ENCODE measurements around the gene KCTD21. TPM values are rescaled to one million over a fixed set of nuclear protein-coding genes. Genes with fewer than 3 reads are reported as not detected.

KCTD21 gene
- total and polyA plus RNA-seq, 2 of the 4 experiments (the other 2 are of a cell fraction) = 12.2 to 12.5 TPM

DNA sequence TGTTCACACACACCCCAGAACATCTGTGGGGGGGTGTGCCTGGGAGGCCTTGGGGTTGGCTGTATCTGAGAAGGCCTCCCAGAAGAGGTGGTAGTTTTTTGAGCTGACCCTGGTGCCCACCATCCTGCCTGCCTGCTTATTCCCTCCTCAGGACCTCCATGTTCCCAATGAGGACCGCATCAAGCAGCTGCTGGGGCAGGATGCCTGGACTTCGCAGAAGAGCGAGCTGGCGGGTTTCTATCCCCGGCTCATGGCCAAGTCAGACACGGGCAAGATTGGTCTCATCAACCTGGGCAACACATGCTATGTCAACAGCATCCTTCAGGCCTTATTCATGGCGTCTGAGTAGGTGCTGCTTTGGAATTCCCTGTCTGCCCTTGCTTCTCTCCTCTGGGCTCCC lies 17.3 kb upstream of the KCTD21 start:
- Histone ChIP-seq H4K20me1 (ENCODE audit: insufficient read depth, low read length) (peaks cover 6% of the 10 kb centered on the region), H3K4ac (ENCODE audit: low read depth, low read length) (no peak overlapping the region)
- 100% methylated on average over 2 of the region's 7 CpGs; no CpG with 5 or more reads in 1 of the 2 experiments for WGBS, 2 experiments (ENCODE audit: extremely low coverage in 2 of 2, insufficient read length in 1 of 2)

More for the DNA sequence above, 17.3 kb upstream of the KCTD21 start:
- dilution Hi-C loops (cut with HindIII; ENCODE audit: low sequenced_read_pairs, unreplicated experiment) = no loop called here
- H3K4me1 ChIP-seq (ENCODE audit: control insufficient read depth, insufficient read depth, low read length) = peaks cover 11% of the 10 kb centered on the region; the same call in 1 of the 2 replicates
- BruUV-seq (replicated peaks) = no TSS peak
- no peak overlapping the region for H3K14ac ChIP-seq (replicated peaks; ENCODE audit: low read depth, low read length)
- no peak overlapping the region for H3K9ac ChIP-seq (ENCODE audit: low read depth, low read length)
- H3K9me1 ChIP-seq (ENCODE audit: insufficient read depth, low read length) = peaks cover 12% of the 10 kb centered on the region
- no peak overlapping the region for H2BK20ac ChIP-seq (ENCODE audit: low read depth, low read length)
- intact Hi-C loops (cut with micrococcal nuclease) = no loop called here
- no peak overlapping the region for H4K8ac ChIP-seq (ENCODE audit: low read depth in 2 of 2, low read length in 2 of 2)
- no peak overlapping the region for H3K27ac ChIP-seq (ENCODE audit: insufficient read depth, low read length)
- in situ Hi-C loops (cut with MboI; ENCODE audit: low sequenced_read_pairs) = no loop called here
- no peak overlapping the region for H2AFZ ChIP-seq (replicated peaks; ENCODE audit: low read length, poor library complexity)
- ChIA-PET POLR2A (ENCODE audit: unreplicated experiment) (no interaction called here), CTCF (no interaction called here)
- H3K23ac ChIP-seq (ENCODE audit: low read depth, low read length) = no peak overlapping the region
- H3K27me3 ChIP-seq (ENCODE audit: control insufficient read depth, insufficient read depth, low read length) = no peaks in the 10 kb centered on the region
- no peak overlapping the region for H2AK5ac ChIP-seq (ENCODE audit: low read depth, low read length)
- no peak overlapping the region for H3K4me3 ChIP-seq (ENCODE audit: insufficient read depth, low read depth, low read length)
- H2BK120ac ChIP-seq (ENCODE audit: low read depth, low read length) = no peak overlapping the region
- no peak overlapping the region for H2BK5ac ChIP-seq (ENCODE audit: low read depth, low read length, poor library complexity, severe bottlenecking)
- peaks cover 6 to 28% of the 10 kb centered on the region in 2 experiments for H3K79me1 ChIP-seq (ENCODE audit: low read depth in 1 of 2, low read length in 2 of 2)
- peaks cover 56% of the 10 kb centered on the region for H3K36me3 ChIP-seq (ENCODE audit: control insufficient read depth, insufficient read depth, low read length)
- H2BK15ac ChIP-seq (ENCODE audit: low read depth, low read length) = no peak overlapping the region
- H4K91ac ChIP-seq (ENCODE audit: insufficient read depth, low read depth, low read length) = no peak overlapping the region
- H3K18ac ChIP-seq (ENCODE audit: low read depth, low read length) = no peak overlapping the region
- H3K4me2 ChIP-seq (ENCODE audit: low read depth, low read length) = no peak overlapping the region
- TF ChIP-seq NFE2L2 (IDR thresholded peaks at IDR 0.05; ENCODE audit: low read depth, low read length) = no peak
- TF ChIP-seq BHLHE40 (IDR thresholded peaks at IDR 0.05; ENCODE audit: low read depth, low read length) = no peak
- no peak for TF ChIP-seq RAD21 (IDR thresholded peaks at IDR 0.05; ENCODE audit: low read length)
- TF ChIP-seq RCOR1 (IDR thresholded peaks at IDR 0.05; ENCODE audit: insufficient replicate concordance, low read length) = no peak
- TF ChIP-seq CEBPB (IDR thresholded peaks at IDR 0.05; ENCODE audit: low read depth, low read length) = no peak
- TF ChIP-seq FOS (IDR thresholded peaks at IDR 0.05; ENCODE audit: low read depth, low read length) = no peak
- TF ChIP-seq, protein P1, sequence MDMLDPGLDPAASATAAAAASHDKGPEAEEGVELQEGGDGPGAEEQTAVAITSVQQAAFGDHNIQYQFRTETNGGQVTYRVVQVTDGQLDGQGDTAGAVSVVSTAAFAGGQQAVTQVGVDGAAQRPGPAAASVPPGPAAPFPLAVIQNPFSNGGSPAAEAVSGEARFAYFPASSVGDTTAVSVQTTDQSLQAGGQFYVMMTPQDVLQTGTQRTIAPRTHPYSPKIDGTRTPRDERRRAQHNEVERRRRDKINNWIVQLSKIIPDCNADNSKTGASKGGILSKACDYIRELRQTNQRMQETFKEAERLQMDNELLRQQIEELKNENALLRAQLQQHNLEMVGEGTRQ (IDR thresholded peaks at IDR 0.05; ENCODE audit: low read depth, low read length) = no peak
- no peak for TF ChIP-seq CHD1 (IDR thresholded peaks at IDR 0.05; ENCODE audit: low read depth, low read length)
- no peak for TF ChIP-seq MXI1 (IDR thresholded peaks at IDR 0.05; ENCODE audit: borderline replicate concordance, low read depth, low read length)
- no peak for TF ChIP-seq RFX5 (IDR thresholded peaks at IDR 0.05; ENCODE audit: low read depth, low read length)
- TF ChIP-seq, protein P2, sequence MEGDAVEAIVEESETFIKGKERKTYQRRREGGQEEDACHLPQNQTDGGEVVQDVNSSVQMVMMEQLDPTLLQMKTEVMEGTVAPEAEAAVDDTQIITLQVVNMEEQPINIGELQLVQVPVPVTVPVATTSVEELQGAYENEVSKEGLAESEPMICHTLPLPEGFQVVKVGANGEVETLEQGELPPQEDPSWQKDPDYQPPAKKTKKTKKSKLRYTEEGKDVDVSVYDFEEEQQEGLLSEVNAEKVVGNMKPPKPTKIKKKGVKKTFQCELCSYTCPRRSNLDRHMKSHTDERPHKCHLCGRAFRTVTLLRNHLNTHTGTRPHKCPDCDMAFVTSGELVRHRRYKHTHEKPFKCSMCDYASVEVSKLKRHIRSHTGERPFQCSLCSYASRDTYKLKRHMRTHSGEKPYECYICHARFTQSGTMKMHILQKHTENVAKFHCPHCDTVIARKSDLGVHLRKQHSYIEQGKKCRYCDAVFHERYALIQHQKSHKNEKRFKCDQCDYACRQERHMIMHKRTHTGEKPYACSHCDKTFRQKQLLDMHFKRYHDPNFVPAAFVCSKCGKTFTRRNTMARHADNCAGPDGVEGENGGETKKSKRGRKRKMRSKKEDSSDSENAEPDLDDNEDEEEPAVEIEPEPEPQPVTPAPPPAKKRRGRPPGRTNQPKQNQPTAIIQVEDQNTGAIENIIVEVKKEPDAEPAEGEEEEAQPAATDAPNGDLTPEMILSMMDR (conservative IDR thresholded peaks at IDR 0.05; ENCODE audit: low read depth, low read length) = no peak
- TF ChIP-seq POLR2A (IDR thresholded peaks at IDR 0.05; ENCODE audit: low read depth, low read length) = no peak
- TF ChIP-seq MAFK (IDR thresholded peaks at IDR 0.05; ENCODE audit: low read depth, low read length) = no peak
- TF ChIP-seq, protein P3, sequence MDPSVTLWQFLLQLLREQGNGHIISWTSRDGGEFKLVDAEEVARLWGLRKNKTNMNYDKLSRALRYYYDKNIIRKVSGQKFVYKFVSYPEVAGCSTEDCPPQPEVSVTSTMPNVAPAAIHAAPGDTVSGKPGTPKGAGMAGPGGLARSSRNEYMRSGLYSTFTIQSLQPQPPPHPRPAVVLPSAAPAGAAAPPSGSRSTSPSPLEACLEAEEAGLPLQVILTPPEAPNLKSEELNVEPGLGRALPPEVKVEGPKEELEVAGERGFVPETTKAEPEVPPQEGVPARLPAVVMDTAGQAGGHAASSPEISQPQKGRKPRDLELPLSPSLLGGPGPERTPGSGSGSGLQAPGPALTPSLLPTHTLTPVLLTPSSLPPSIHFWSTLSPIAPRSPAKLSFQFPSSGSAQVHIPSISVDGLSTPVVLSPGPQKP (IDR thresholded peaks at IDR 0.05; ENCODE audit: borderline replicate concordance, low read depth, low read length) = no peak
- H2AK9ac ChIP-seq (replicated peaks; ENCODE audit: low read depth, low read length, poor library complexity) = no peak overlapping the region
- no peaks in the 10 kb centered on the region for H3K9me3 ChIP-seq (ENCODE audit: control insufficient read depth, insufficient read depth, low read length)
- no peak overlapping the region for H3K56ac ChIP-seq (ENCODE audit: extremely low read depth, insufficient read depth, low read length)
- H4K5ac ChIP-seq (ENCODE audit: low read depth, low read length) = no peak overlapping the region
- ATAC-seq (ENCODE audit: low read depth) (no peak), DNase-seq (no peak)
